Upper lobe of left lung (tissue), 6 donors: ENCODE results near the gene OLFM1. TPM values are rescaled to one million over a fixed set of nuclear protein-coding genes. Genes with fewer than 3 reads are reported as not detected.
"Not testable (repeated sequence)": the region's sequence is repeated elsewhere in the genome, so short reads cannot be mapped to it uniquely, and the experiment has no call there.

Source experiments
- ATAC-seq, 2 donors: fragments of 200-7000 bp; cut with Tn5 transposase; one replicate each; pipeline ENCODE4 v1.9.1; 2022; ENCODE audit warnings: mild to moderate bottlenecking in 2 of 2, moderate library complexity in 2 of 2; ENCODE audit not compliant: low FRiP score in 2 of 2
- DNase-seq, 2 donors: peaks; one replicate each; pipeline ENCODE4 v3.0.0-alpha.2; 2019 to 2020
- H3K27ac ChIP-seq, 4 donors: fragments of 200-600 bp; sonication (generic); one replicate each; pipeline ENCODE4 v1.5.1; 2016 to 2019
- H3K27me3 ChIP-seq, 4 donors: fragments of 200-600 bp; sonication (generic); one replicate each; pipeline ENCODE4 v1.5.1; 2017 to 2019
- H3K36me3 ChIP-seq, 4 donors: fragments of 200-600 bp; sonication (generic); one replicate each; pipeline ENCODE4 v1.5.1; 2016 to 2019
- H3K4me1 ChIP-seq, 4 donors: fragments of 200-600 bp; sonication (generic); one replicate each; pipeline ENCODE4 v1.5.1; 2018 to 2019
- H3K4me3 ChIP-seq, 4 donors: fragments of 200-600 bp; sonication (generic); one replicate each; pipeline ENCODE4 v1.5.1; 2017 to 2019; ENCODE audit warnings: mild to moderate bottlenecking in 2 of 4, moderate library complexity in 1 of 4
- H3K9me3 ChIP-seq, 4 donors: fragments of 200-600 bp; sonication (generic); one replicate each; pipeline ENCODE4 v1.5.1; 2018 to 2019
- CTCF ChIP-seq, 6 experiments: fragments of 450-650 bp in 4 of 6; fragments of 200-600 bp in 2 of 6; sonication (generic) in 2 of 6; IDR thresholded peaks; one replicate each; pipeline ENCODE4 v1.5.1; 2016 to 2019; ENCODE audit warnings: antibody characterized with exemption in 6 of 6
- EP300 ChIP-seq, 4 donors: sonication (generic); formaldehyde crosslinking; IDR thresholded peaks; one replicate each; pipeline ENCODE4 v1.5.1; 2017; ENCODE audit warnings: antibody characterized with exemption in 4 of 4, control low read depth in 2 of 4
- POLR2A ChIP-seq, 4 donors: fragments of 450-650 bp; IDR thresholded peaks; one replicate each; pipeline ENCODE4 v1.5.1; 2016 to 2017; ENCODE audit warnings: antibody characterized with exemption in 4 of 4, mild to moderate bottlenecking in 2 of 4
- POLR2AphosphoS5 ChIP-seq, 2 donors: sonication (generic); formaldehyde crosslinking; IDR thresholded peaks; one replicate each; pipeline ENCODE4 v1.5.1; 2017; ENCODE audit warnings: antibody characterized with exemption in 2 of 2
- WGBS, 2 donors: methylation state at CpG; one replicate each; pipeline ENCODE4 v1.1.5; 2017 to 2018; 5-methylcytosine and 5-hydroxymethylcytosine counted together
- total RNA-seq, 6 donors: library from RNA; depleted of rRNA in 4 of 6; stranded (reverse); fragments of >200 nt in 4 of 6; gene quantifications; one replicate each; pipeline versions ENCODE4 v1.1.0 to v1.2.1, GENCODE V29; 2016 to 2021
- donor health status: DM: no; HTN: no; CAD: no; lungs with moderate emphysema.
- donor health status: DM: no; HTN: yes; CAD: no; lungs with severe emphysema.

Gene OLFM1
- total RNA-seq, 6 donors from 2014 or later: 3.1 to 47.9 (median 18.5) TPM

GRCh38 chr9:135062254-135062653, 25.2 kb upstream of the OLFM1 start:
- Histone ChIP-seq H3K27me3 (no peaks in the 10 kb centered on the region), H3K4me3 (no peak overlapping the region), H3K36me3 (no peaks in the 10 kb centered on the region), H3K4me1 (no peaks in the 10 kb centered on the region), H3K27ac (no peak overlapping the region), H3K9me3 (peaks cover 0 to 9% (median 6%) of the 10 kb centered on the region in 4 donors)
- TF ChIP-seq POLR2AphosphoS5 (IDR thresholded peaks at IDR 0.05) (no peak), CTCF (IDR thresholded peaks at IDR 0.05) (no peak), POLR2A (IDR thresholded peaks at IDR 0.05) (no peak), EP300 (IDR thresholded peaks at IDR 0.05) (no peak)
- no peak for ATAC-seq
- no peak for DNase-seq
- WGBS, 2 donors: 83 to 87% methylated on average over 5 of the region's 5 CpGs

- not testable (repeated sequence) for DNase-seq, ATAC-seq, H3K9me3 ChIP-seq, H3K27me3 ChIP-seq, H3K36me3 ChIP-seq, H3K27ac ChIP-seq, H3K4me3 ChIP-seq, H3K4me1 ChIP-seq
- WGBS, 2 donors: 73 to 87% methylated on average over 3 to 4 of the region's 4 CpGs
These were observed 24.0 kb upstream of the OLFM1 start for GRCh38 chr9:135063466-135063865.

- ATAC-seq, H3K27me3 ChIP-seq, H3K4me3 ChIP-seq, H3K36me3 ChIP-seq, H3K4me1 ChIP-seq, DNase-seq, H3K9me3 ChIP-seq, H3K27ac ChIP-seq: not testable (repeated sequence)
- 64 to 89% methylated on average over 2 to 4 of the region's 4 CpGs for WGBS, 2 donors
These were observed 23.6 kb upstream of the OLFM1 start for GRCh38 chr9:135063888-135064287.

GRCh38 chr9:135065151-135065550, 22.3 kb upstream of the OLFM1 start:
- Histone ChIP-seq H3K27ac (no peak overlapping the region), H3K4me3 (no peak overlapping the region), H3K27me3 (no peaks in the 10 kb centered on the region), H3K36me3 (no peaks in the 10 kb centered on the region), H3K9me3 (peaks cover 0 to 9% (median 6%) of the 10 kb centered on the region in 4 donors), H3K4me1 (no peaks in the 10 kb centered on the region)
- no peak for DNase-seq
- ATAC-seq: no peak
- TF ChIP-seq CTCF (IDR thresholded peaks at IDR 0.05) (no peak), EP300 (IDR thresholded peaks at IDR 0.05) (no peak), POLR2A (IDR thresholded peaks at IDR 0.05) (no peak), POLR2AphosphoS5 (IDR thresholded peaks at IDR 0.05) (no peak)
- whole genome bisulfite sequencing, 2 donors: 84 to 90% methylated on average over 4 of the region's 4 CpGs

- Histone ChIP-seq H3K27me3 (no peaks in the 10 kb centered on the region), H3K9me3 (peaks cover 0 to 9% (median 6%) of the 10 kb centered on the region in 4 donors), H3K36me3 (no peaks in the 10 kb centered on the region), H3K4me1 (no peaks in the 10 kb centered on the region), H3K27ac (no peak overlapping the region), H3K4me3 (no peak overlapping the region)
- DNase-seq (no peak), ATAC-seq (no peak)
- WGBS, 2 donors: 56 to 59% methylated on average over 4 of the region's 4 CpGs
- TF ChIP-seq POLR2AphosphoS5 (IDR thresholded peaks at IDR 0.05) (no peak), POLR2A (IDR thresholded peaks at IDR 0.05) (no peak)
These were observed 21.7 kb upstream of the OLFM1 start for GRCh38 chr9:135065804-135066203.

GRCh38 chr9:135066291-135066690, 21.2 kb upstream of the OLFM1 start:
- ATAC-seq (no peak), DNase-seq (no peak)
- no peak for TF ChIP-seq CTCF (IDR thresholded peaks at IDR 0.05)
- no peak for TF ChIP-seq POLR2A (IDR thresholded peaks at IDR 0.05)
- TF ChIP-seq EP300 (IDR thresholded peaks at IDR 0.05): no peak
- no peak for TF ChIP-seq POLR2AphosphoS5 (IDR thresholded peaks at IDR 0.05)
- no peaks in the 10 kb centered on the region for H3K4me1 ChIP-seq
- H3K4me3 ChIP-seq: no peak overlapping the region
- no peak overlapping the region for H3K27ac ChIP-seq
- H3K36me3 ChIP-seq: no peaks in the 10 kb centered on the region
- H3K27me3 ChIP-seq: no peaks in the 10 kb centered on the region
- 59 to 67% methylated on average over 6 of the region's 7 CpGs for WGBS, 2 donors
- peaks cover 0 to 9% (median 6%) of the 10 kb centered on the region in 4 donors for H3K9me3 ChIP-seq
